WTC11 (cell line): ENCODE results near the gene CEP104. TPM values are rescaled to one million over a fixed set of nuclear protein-coding genes. Genes with fewer than 3 reads are reported as not detected.

Experiments
- ATAC-seq: fragments of 200-7000 bp; cut with Tn5 transposase; 2 replicates; pipeline ENCODE4 v1.10.0; 2021; ENCODE audit warnings: mild to moderate bottlenecking, moderate library complexity
- CTCF ChIA-PET: fragments of 300-600 bp; sonication (Branson Sonifier 250); formaldehyde crosslinking; loops from one replicate; lab custom pipeline; 2021; ENCODE audit warnings: antibody characterized with exemption; lab: Charles Lee
- POLR2A ChIA-PET: fragments of 350-600 bp; sonication (Branson Sonifier 250); formaldehyde crosslinking; loops from one replicate; lab custom pipeline; 2021; ENCODE audit warnings: antibody characterized with exemption; lab: Charles Lee
- DNase-seq: peaks from one replicate; pipeline ENCODE4 v3.0.0; 2021; ENCODE audit warnings: low spot score
- H3K27ac Mint-ChIP-seq: 2 replicates; pipeline ENCODE4 v1.8.0; 2021; ENCODE audit warnings: mixed read lengths
- H3K27me3 Mint-ChIP-seq: 2 replicates; pipeline ENCODE4 v1.8.0; 2021; ENCODE audit warnings: low read depth, mild to moderate bottlenecking, moderate library complexity, mixed read lengths
- H3K36me3 Mint-ChIP-seq: 2 replicates; pipeline ENCODE4 v1.8.0; 2021; ENCODE audit warnings: mixed read lengths
- H3K4me1 Mint-ChIP-seq: 2 replicates; pipeline ENCODE4 v1.8.0; 2022; ENCODE audit warnings: mixed read lengths
- H3K4me3 Mint-ChIP-seq: 2 replicates; pipeline ENCODE4 v1.8.0; 2021; ENCODE audit warnings: mild to moderate bottlenecking, moderate library complexity, mixed read lengths
- H3K9me3 Mint-ChIP-seq: 2 replicates; pipeline ENCODE4 v1.8.0; 2021; ENCODE audit warnings: mixed read lengths
- AFF4 ChIP-seq: sonication (generic); formaldehyde crosslinking; IDR thresholded peaks from 2 replicates; pipeline ENCODE4 v1.8.1; 2023; ENCODE audit warnings: mild to moderate bottlenecking, missing genetic modification reagents, borderline replicate concordance
- ATF1 ChIP-seq: sonication (generic); formaldehyde crosslinking; IDR thresholded peaks from 2 replicates; pipeline ENCODE4 v1.8.1; 2023; ENCODE audit warnings: mild to moderate bottlenecking, moderate library complexity, missing genetic modification reagents
- ERG ChIP-seq: fragments of 250-450 bp; sonication (Bioruptor Pico); IDR thresholded peaks from 2 replicates; pipeline ENCODE4 v1.8.0; 2021; ENCODE audit warnings: mild to moderate bottlenecking
- FOXP4 ChIP-seq: sonication (generic); formaldehyde crosslinking; IDR thresholded peaks from 2 replicates; pipeline ENCODE4 v1.8.0; 2022; ENCODE audit warnings: mild to moderate bottlenecking, missing genetic modification reagents
- GRHL2 ChIP-seq: fragments of 250-450 bp; sonication (Bioruptor Pico); IDR thresholded peaks from 2 replicates; pipeline ENCODE4 v1.8.0; 2022; ENCODE audit warnings: mild to moderate bottlenecking, moderate library complexity; ENCODE audit not compliant: insufficient replicate concordance, severe bottlenecking
- GTF2I ChIP-seq: fragments of 250-450 bp; sonication (Bioruptor Pico); conservative IDR thresholded peaks from 2 replicates; pipeline ENCODE4 v1.4.0; 2021; ENCODE audit warnings: mild to moderate bottlenecking
- MXD4 ChIP-seq: fragments of 250-450 bp; sonication (Bioruptor Pico); IDR thresholded peaks from 2 replicates; pipeline ENCODE4 v1.8.0; 2021; ENCODE audit warnings: mild to moderate bottlenecking, moderate library complexity, borderline replicate concordance
- MYBL2 ChIP-seq: sonication (generic); formaldehyde crosslinking; IDR thresholded peaks from 2 replicates; pipeline ENCODE4 v1.8.1; 2023; ENCODE audit warnings: mild to moderate bottlenecking, moderate library complexity, missing genetic modification reagents
- OVOL2 ChIP-seq: fragments of 250-450 bp; sonication (Bioruptor Pico); IDR thresholded peaks from 2 replicates; pipeline ENCODE4 v1.9.0; 2021; ENCODE audit warnings: mild to moderate bottlenecking, borderline replicate concordance
- SMAD4 ChIP-seq: sonication (generic); formaldehyde crosslinking; IDR thresholded peaks from 2 replicates; pipeline ENCODE4 v1.8.0; 2022; ENCODE audit warnings: mild to moderate bottlenecking, missing genetic modification reagents
- SP1 ChIP-seq: sonication (generic); formaldehyde crosslinking; conservative IDR thresholded peaks from 2 replicates; pipeline ENCODE4 v1.8.1; 2022; ENCODE audit warnings: missing genetic modification reagents
- TEAD4 ChIP-seq: sonication (generic); formaldehyde crosslinking; IDR thresholded peaks from 2 replicates; pipeline ENCODE4 v1.8.0; 2022; ENCODE audit warnings: mild to moderate bottlenecking, missing genetic modification reagents
- total RNA-seq: library from RNA; stranded (reverse); gene quantifications from 3 replicates; pipeline ENCODE4 v1.2.3, GENCODE V29; 2021
- TF ChIP-seq, protein P1 (sequence below): fragments of 250-450 bp; sonication (Bioruptor Pico); conservative IDR thresholded peaks from 2 replicates; pipeline ENCODE4 v1.9.0; 2021; ENCODE audit warnings: mild to moderate bottlenecking
- TF ChIP-seq, protein P2 (sequence below): fragments of 250-450 bp; sonication (Bioruptor Pico); IDR thresholded peaks from 2 replicates; pipeline ENCODE4 v2.1.2; 2022; ENCODE audit warnings: mild to moderate bottlenecking, moderate library complexity
- TF ChIP-seq, protein P3 (sequence below): sonication (generic); formaldehyde crosslinking; IDR thresholded peaks from 2 replicates; pipeline ENCODE4 v1.8.1; 2023; ENCODE audit warnings: mild to moderate bottlenecking, missing genetic modification reagents, moderate library complexity

The CEP104 gene
- total RNA-seq, 1 experiment from 2014 or later, result 38.0 TPM

DNA sequence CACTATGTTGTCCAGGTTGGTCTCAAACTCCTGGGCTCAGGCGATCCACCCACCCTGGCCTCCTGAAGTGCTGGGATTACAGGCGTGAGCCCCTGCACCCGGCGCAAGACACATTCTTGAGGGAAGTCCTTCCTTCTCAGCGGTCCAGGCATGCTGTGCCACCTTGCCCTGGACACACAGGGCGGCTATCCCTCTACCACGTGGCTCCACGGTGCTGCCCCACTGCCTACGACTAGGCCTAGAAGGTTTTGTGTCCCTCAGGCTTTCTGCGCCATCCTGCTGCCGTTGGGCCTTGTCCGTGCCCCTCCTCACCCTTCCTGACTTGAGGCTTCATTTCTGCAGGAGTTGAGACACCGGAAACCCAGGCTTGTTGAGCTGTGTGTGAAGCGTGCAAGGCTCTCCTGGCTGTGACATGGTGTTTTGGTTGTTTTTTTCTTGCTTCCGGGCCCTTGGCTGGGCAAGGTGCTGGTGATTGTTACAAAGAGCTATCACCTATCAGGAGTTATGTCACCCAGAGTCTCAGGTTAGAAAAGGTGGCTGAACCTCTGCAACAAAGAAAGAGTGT, 29.2 kb upstream of the CEP104 start:
- no peak for ATAC-seq

DNA sequence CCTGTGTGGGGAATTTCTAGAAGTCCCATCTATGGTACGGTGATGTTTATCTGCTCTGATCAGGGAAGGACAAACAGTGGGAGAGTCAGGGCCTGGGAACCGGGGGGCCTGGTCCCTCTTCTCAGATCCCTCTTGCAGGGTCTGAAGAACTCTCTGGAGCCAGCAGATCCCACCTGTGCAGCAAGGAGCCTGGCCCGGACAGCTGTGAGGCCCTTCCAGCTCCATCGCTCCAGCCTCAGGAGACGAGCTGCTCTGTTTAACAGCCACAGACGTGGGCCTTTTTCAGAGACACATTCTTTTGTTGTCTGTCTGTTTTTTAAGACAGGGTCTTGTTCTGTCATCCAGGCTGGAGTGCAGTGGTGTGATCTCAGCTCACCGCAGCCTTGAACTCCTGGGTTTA, 28.6 kb upstream of the CEP104 start:
- Mint-ChIP-seq H3K4me3 (no peak overlapping the region), H3K4me1 (no peaks in the 10 kb centered on the region), H3K27ac (no peak overlapping the region), H3K27me3 (no peaks in the 10 kb centered on the region), H3K9me3 (no peaks in the 10 kb centered on the region), H3K36me3 (peaks cover 32% of the 10 kb centered on the region)
- no peak for TF ChIP-seq GRHL2 (CRISPR knock-in tag)
- TF ChIP-seq, protein P1, sequence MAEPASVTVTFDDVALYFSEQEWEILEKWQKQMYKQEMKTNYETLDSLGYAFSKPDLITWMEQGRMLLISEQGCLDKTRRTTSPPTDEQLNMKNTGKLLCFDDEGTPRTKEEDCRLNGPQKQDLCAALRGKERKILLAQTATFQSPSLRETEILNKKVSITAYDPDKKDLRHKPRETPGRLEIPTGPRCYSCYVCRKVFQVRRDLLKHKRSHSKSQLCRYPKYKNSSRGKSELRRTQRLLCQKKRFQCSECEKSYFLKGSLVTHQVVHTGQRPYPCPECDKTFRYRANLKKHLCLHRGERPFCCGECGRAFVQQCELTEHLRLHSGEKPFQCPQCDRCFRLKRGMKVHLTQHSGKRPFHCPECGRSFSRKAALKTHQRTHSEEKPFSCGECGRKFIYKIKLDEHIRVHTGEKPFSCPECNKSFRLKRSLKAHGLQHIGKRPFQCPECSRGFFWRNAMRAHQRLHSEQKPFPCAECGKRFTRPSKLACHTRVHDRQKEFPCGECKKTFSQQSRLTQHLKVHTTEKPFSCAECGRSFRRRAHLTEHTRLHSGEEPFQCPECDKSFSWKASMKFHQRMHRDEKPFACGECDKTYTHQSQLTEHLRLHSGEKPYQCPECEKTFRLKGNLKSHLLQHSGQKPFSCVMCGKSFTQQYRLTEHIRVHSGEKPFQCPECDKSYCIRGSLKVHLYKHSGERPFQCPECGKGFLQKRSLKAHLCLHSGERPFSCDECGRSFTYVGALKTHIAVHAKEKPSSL (CRISPR knock-in tag), result no peak
- TF ChIP-seq SP1, result no peak
- TF ChIP-seq, protein P2, sequence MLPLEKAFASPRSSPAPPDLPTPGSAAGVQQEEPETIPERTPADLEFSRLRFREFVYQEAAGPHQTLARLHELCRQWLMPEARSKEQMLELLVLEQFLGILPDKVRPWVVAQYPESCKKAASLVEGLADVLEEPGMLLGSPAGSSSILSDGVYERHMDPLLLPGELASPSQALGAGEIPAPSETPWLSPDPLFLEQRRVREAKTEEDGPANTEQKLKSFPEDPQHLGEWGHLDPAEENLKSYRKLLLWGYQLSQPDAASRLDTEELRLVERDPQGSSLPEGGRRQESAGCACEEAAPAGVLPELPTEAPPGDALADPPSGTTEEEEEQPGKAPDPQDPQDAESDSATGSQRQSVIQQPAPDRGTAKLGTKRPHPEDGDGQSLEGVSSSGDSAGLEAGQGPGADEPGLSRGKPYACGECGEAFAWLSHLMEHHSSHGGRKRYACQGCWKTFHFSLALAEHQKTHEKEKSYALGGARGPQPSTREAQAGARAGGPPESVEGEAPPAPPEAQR, result no peak
- TF ChIP-seq TEAD4, result no peak
- TF ChIP-seq MXD4 (CRISPR knock-in tag), result no peak
- TF ChIP-seq AFF4 (CRISPR knock-in tag), result no peak
- no peak for TF ChIP-seq MYBL2 (CRISPR knock-in tag)
- TF ChIP-seq, protein P3, sequence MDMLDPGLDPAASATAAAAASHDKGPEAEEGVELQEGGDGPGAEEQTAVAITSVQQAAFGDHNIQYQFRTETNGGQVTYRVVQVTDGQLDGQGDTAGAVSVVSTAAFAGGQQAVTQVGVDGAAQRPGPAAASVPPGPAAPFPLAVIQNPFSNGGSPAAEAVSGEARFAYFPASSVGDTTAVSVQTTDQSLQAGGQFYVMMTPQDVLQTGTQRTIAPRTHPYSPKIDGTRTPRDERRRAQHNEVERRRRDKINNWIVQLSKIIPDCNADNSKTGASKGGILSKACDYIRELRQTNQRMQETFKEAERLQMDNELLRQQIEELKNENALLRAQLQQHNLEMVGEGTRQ (CRISPR knock-in tag), result no peak
- no peak for TF ChIP-seq SMAD4
- no peak for TF ChIP-seq ERG (CRISPR knock-in tag)
- TF ChIP-seq FOXP4 (CRISPR knock-in tag), result no peak
- ATAC-seq (no peak), DNase-seq (no peak)
- POLR2A ChIA-PET, result no interaction called here
- CTCF ChIA-PET, result interaction anchor here (1.3 kb wide), 1 partner anchor 27 kb away, joined by 6 read pairs; no protein-coding TSS in a partner anchor

More for the DNA sequence above, 29.2 kb upstream of the CEP104 start:
- Mint-ChIP-seq H3K27ac (no peak overlapping the region; the same call in 1 of the 2 replicates), H3K4me1 (no peaks in the 10 kb centered on the region), H3K36me3 (peaks cover 36% of the 10 kb centered on the region)
- POLR2A ChIA-PET, result no interaction called here
- CTCF ChIA-PET, result interaction anchor here (1.3 kb wide), 1 partner anchor 28 kb away, joined by 6 read pairs; no protein-coding TSS in a partner anchor
- TF ChIP-seq GTF2I (CRISPR knock-in tag), result no peak
- no peak for TF ChIP-seq ATF1 (CRISPR knock-in tag)
- no peak for TF ChIP-seq OVOL2 (CRISPR knock-in tag)
- TF ChIP-seq, all 79 proteins: peak for 0
- Mint-ChIP-seq H3K27me3 (no peaks in the 10 kb centered on the region), H3K4me3 (no peak overlapping the region), H3K9me3 (no peaks in the 10 kb centered on the region)
- no peak for DNase-seq
